HCT116 (cell line): Measurements from ENCODE around the gene TMEM161B. TPM values are rescaled to one million over a fixed set of nuclear protein-coding genes. Genes with fewer than 3 reads are reported as not detected.

ENCODE experiments used
- ATAC-seq: fragments of 200-7000 bp; cut with Tn5 transposase; 2 replicates; pipeline ENCODE4 v1.9.1; 2020; ENCODE audit warnings: mild to moderate bottlenecking, moderate library complexity
- BruUV-seq: library from RNA; stranded (reverse); fragments of 400-500 nt; replicated peaks from 2 replicates; lab custom pipeline; 2021; lab: Mats Ljungman, UMichigan
- CTCF ChIA-PET: fragments of 300-600 bp; sonication (Branson Sonifier 250); formaldehyde crosslinking; loops from one replicate; lab custom pipeline; 2021; ENCODE audit warnings: antibody characterized with exemption; lab: Charles Lee
- POLR2A ChIA-PET: fragments of 300-600, 350-600 bp; sonication (Branson Sonifier 250); formaldehyde crosslinking; loops from one replicate; lab custom pipeline; 2021; ENCODE audit warnings: antibody characterized with exemption; lab: Charles Lee
- RAD21 ChIA-PET, 2 experiments: fragments of 300-600 bp; sonication (Branson Sonifier 250); formaldehyde crosslinking; loops; one replicate each; lab custom pipeline; 2023; ENCODE audit warnings: low total read pairs in 2 of 2; ENCODE audit not compliant: uncharacterized antibody in 2 of 2, unreplicated experiment in 2 of 2, low non-redundant PET in 1 of 2; lab: Charles Lee
- DNase-seq: peaks from one replicate; pipeline ENCODE4 v3.0.0-alpha.2; 2010; ENCODE audit warnings: low read depth, low spot score
- H2AFZ ChIP-seq: fragments of 200-600 bp; shearing (Covaris generic), sonication (generic); 2 replicates; pipeline ENCODE4 v1.6.1; 2017; ENCODE audit warnings: low read depth, mixed run types, mixed read lengths, antibody characterized with exemption, low read length; ENCODE audit not compliant: poor library complexity, severe bottlenecking
- H3K27ac ChIP-seq: 2 replicates; pipeline ENCODE4 v1.5.1; 2012; ENCODE audit warnings: low read depth, low read length
- H3K27me3 ChIP-seq: fragments of 200-600 bp; sonication (generic); 2 replicates; pipeline ENCODE4 v1.6.1; 2016; ENCODE audit warnings: mixed run types, low read length, mixed read lengths; ENCODE audit not compliant: insufficient read depth
- H3K36me3 ChIP-seq, 2 experiments: fragments of 200-500 bp in 1 of 2; fragments of 200-600 bp in 1 of 2; sonication (Bioruptor generic) in 1 of 2; sonication (generic) in 1 of 2; 2 replicates each; pipeline versions ENCODE4 v1.5.1 to v1.6.1; 2014 to 2016; ENCODE audit warnings: low read length in 2 of 2, inconsistent platforms in 1 of 2, mixed read lengths in 1 of 2, mixed run types in 1 of 2; ENCODE audit not compliant: insufficient read depth in 2 of 2, control insufficient read depth in 1 of 2
- H3K4me1 ChIP-seq, 2 experiments: fragments of 200-600 bp in 1 of 2; sonication (generic) in 1 of 2; 2 replicates each; pipeline versions ENCODE4 v1.5.1 to v1.6.1; 2012 to 2017; ENCODE audit warnings: low read length in 2 of 2, inconsistent platforms in 1 of 2, mild to moderate bottlenecking in 1 of 2, mixed read lengths in 1 of 2, mixed run types in 1 of 2, moderate library complexity in 1 of 2; ENCODE audit not compliant: insufficient read depth in 2 of 2, control insufficient read depth in 1 of 2
- H3K4me2 ChIP-seq: fragments of 200-600 bp; sonication (generic); 2 replicates; pipeline ENCODE4 v1.6.1; 2017; ENCODE audit warnings: mixed run types, low read length, mixed read lengths
- H3K4me3 ChIP-seq, 2 experiments: fragments of 200-600 bp in 1 of 2; sonication (generic) in 1 of 2; replicated peaks in 1 of 2; 2 replicates each; pipeline ENCODE4 v1.5.1; 2011 to 2016; ENCODE audit warnings: low read length in 2 of 2, control low read depth in 1 of 2, low read depth in 1 of 2, mild to moderate bottlenecking in 1 of 2, mixed read lengths in 1 of 2, mixed run types in 1 of 2
- H3K79me2 ChIP-seq: fragments of 200-600 bp; sonication (generic); 2 replicates; pipeline ENCODE4 v1.6.1; 2017; ENCODE audit warnings: mild to moderate bottlenecking, mixed run types, low read length, moderate library complexity, mixed read lengths; ENCODE audit not compliant: insufficient read depth
- H3K9ac ChIP-seq: fragments of 200-600 bp; sonication (generic); 2 replicates; pipeline ENCODE4 v1.6.1; 2016; ENCODE audit warnings: low read length, mixed read lengths
- H3K9me2 ChIP-seq: fragments of 200-600 bp; sonication (generic), shearing (Covaris generic); 2 replicates; pipeline ENCODE4 v1.6.1; 2017; ENCODE audit warnings: mixed run types, mild to moderate bottlenecking, moderate library complexity; ENCODE audit not compliant: insufficient read depth
- H3K9me3 ChIP-seq, 2 experiments: fragments of 200-500 bp in 1 of 2; fragments of 200-600 bp in 1 of 2; sonication (Bioruptor generic) in 1 of 2; sonication (generic) in 1 of 2; 2 replicates each; pipeline ENCODE4 v1.6.1; 2014 to 2017; ENCODE audit warnings: low read length in 2 of 2, mixed read lengths in 2 of 2, inconsistent platforms in 1 of 2, low read depth in 1 of 2, mild to moderate bottlenecking in 1 of 2, mixed run types in 1 of 2, moderate library complexity in 1 of 2; ENCODE audit not compliant: control insufficient read depth in 1 of 2, insufficient read depth in 1 of 2
- H4K20me1 ChIP-seq: fragments of 200-600 bp; sonication (generic), shearing (Covaris generic); 2 replicates; pipeline ENCODE4 v1.6.1; 2017; ENCODE audit warnings: mixed run types, mild to moderate bottlenecking, moderate library complexity; ENCODE audit not compliant: insufficient read depth
- CEBPB ChIP-seq: IDR thresholded peaks from 2 replicates; pipeline ENCODE4 v1.6.1; 2012; ENCODE audit warnings: low read depth
- EZH2phosphoT487 ChIP-seq: fragments of 200-600 bp; IDR thresholded peaks from 2 replicates; pipeline ENCODE4 v1.6.1; 2018; ENCODE audit warnings: antibody characterized with exemption, borderline replicate concordance
- POLR2A ChIP-seq: IDR thresholded peaks from 2 replicates; pipeline ENCODE4 v1.7.0; 2011; ENCODE audit warnings: borderline replicate concordance; ENCODE audit not compliant: insufficient read depth, insufficient read length; ENCODE audit errors: extremely low read depth
- intact Hi-C: fragments of 100-400 bp; cut with micrococcal nuclease; formaldehyde crosslinking; loops from 2 replicates; pipeline ENCODE4 v1.10.0; 2022
- total RNA-seq: library from RNA; stranded (reverse); gene quantifications from one replicate; pipeline ENCODE4 v1.2.1, GENCODE V29; 2021; ENCODE audit not compliant: unreplicated experiment
- TF ChIP-seq, protein P1 (sequence below): IDR thresholded peaks from 2 replicates; pipeline ENCODE4 v1.6.1; 2012
- TF ChIP-seq, protein P2 (sequence below), 3 experiments: fragments of 200-600 bp in 1 of 3; sonication (generic) in 1 of 3; IDR thresholded peaks in 2 of 3; conservative IDR thresholded peaks in 1 of 3; 2 replicates each; pipeline ENCODE4 v1.5.1; 2012 to 2017; ENCODE audit warnings: low read depth in 2 of 3, low read length in 2 of 3, antibody characterized with exemption in 1 of 3, borderline replicate concordance in 1 of 3, control low read depth in 1 of 3, mild to moderate bottlenecking in 1 of 3, mixed read lengths in 1 of 3, mixed run types in 1 of 3, moderate library complexity in 1 of 3; ENCODE audit not compliant: insufficient read depth in 1 of 3
- TF ChIP-seq, protein P3 (sequence below): IDR thresholded peaks from 2 replicates; pipeline ENCODE4 v1.6.1; 2012

Gene TMEM161B
- total RNA-seq, 1 experiment from 2014 or later = 22.1 TPM

DNA sequence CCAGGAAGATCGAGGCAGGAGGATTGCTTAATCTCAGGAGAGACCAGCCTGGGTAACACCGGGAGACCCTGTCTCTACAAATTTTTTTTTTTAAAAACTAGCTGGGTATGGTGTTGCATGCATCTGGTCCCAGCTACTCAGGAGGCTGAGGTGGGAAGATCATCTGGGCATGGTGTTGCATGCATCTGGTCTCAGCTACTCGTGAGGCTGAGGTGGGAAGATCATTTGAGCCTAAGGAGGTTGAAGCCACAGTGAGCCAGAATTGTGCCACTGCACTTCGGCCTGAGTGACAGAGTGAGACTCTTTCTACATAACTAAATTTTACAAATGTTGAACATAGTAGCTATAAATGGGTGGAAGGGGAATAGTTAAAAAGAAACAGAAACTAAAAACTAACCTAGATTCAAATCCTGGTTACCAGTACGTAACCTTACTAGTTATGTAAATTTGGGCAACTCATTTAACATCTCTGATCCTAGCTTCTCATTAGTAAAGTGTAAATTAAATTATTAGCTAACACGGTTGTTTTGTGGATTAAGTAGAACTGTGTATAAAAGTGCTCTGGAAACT lies 41.7 kb downstream of the TMEM161B start:
- ChIA-PET CTCF (no interaction called here), POLR2A (no interaction called here), RAD21 (no interaction called here)
- no peaks in the 10 kb centered on the region for H3K9me2 ChIP-seq
- ATAC-seq (no peak), DNase-seq (no peak)
- TF ChIP-seq, protein P1, sequence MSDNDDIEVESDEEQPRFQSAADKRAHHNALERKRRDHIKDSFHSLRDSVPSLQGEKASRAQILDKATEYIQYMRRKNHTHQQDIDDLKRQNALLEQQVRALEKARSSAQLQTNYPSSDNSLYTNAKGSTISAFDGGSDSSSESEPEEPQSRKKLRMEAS = no peak
- TF ChIP-seq, protein P2, sequence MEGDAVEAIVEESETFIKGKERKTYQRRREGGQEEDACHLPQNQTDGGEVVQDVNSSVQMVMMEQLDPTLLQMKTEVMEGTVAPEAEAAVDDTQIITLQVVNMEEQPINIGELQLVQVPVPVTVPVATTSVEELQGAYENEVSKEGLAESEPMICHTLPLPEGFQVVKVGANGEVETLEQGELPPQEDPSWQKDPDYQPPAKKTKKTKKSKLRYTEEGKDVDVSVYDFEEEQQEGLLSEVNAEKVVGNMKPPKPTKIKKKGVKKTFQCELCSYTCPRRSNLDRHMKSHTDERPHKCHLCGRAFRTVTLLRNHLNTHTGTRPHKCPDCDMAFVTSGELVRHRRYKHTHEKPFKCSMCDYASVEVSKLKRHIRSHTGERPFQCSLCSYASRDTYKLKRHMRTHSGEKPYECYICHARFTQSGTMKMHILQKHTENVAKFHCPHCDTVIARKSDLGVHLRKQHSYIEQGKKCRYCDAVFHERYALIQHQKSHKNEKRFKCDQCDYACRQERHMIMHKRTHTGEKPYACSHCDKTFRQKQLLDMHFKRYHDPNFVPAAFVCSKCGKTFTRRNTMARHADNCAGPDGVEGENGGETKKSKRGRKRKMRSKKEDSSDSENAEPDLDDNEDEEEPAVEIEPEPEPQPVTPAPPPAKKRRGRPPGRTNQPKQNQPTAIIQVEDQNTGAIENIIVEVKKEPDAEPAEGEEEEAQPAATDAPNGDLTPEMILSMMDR (IDR thresholded peaks at IDR 0.05 in 2 of 3, conservative IDR thresholded peaks at IDR 0.05 in 1 of 3; ENCODE audit: borderline replicate concordance in 1 of 3, insufficient read depth in 1 of 3, low read depth in 2 of 3, low read length in 2 of 3) = no peak
- no peak for TF ChIP-seq POLR2A
- no peaks in the 10 kb centered on the region for H3K27me3 ChIP-seq
- no peak overlapping the region for H3K4me3 ChIP-seq
- no peak overlapping the region for H2AFZ ChIP-seq
- no TSS peak for BruUV-seq
- no peak overlapping the region for H3K9ac ChIP-seq
- no peak overlapping the region for H3K4me2 ChIP-seq
- no peaks in the 10 kb centered on the region for H3K4me1 ChIP-seq
- H4K20me1 ChIP-seq = no peaks in the 10 kb centered on the region
- H3K27ac ChIP-seq = no peak overlapping the region
- H3K79me2 ChIP-seq = peaks cover 7% of the 10 kb centered on the region; the same call in 1 of the 2 replicates
- intact Hi-C loops = no loop called here
- peaks cover 0 to 7% of the 10 kb centered on the region in 2 experiments; a peak in 1 of 4 replicates for H3K36me3 ChIP-seq
- no peaks in the 10 kb centered on the region for H3K9me3 ChIP-seq

DNA sequence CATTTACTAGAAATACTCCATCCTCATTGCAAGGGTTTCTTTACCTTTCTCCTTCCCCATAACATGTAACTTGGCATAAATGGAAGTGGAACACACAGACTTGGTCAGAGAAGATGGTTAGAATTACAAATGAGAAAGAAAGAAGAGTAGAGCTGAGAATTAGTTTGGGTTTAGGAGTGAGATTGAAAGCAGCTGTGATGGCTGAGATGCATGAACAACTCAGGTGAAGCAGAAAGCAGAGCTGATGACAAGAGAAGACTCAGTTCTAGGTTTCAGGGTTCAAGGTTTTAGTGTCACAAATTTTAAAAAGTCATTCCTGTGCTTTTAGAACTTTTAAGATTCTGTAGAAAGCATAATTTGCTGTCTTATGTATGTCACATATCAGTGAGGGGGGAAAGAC lies 54.0 kb downstream of the TMEM161B start:
- no TSS peak for BruUV-seq
- intact Hi-C loops = no loop called here
- Histone ChIP-seq H3K27ac (no peak overlapping the region), H4K20me1 (no peaks in the 10 kb centered on the region; the same call in 1 of the 2 replicates), H3K4me2 (no peak overlapping the region), H3K9ac (no peak overlapping the region), H3K36me3 (peaks cover 3% of the 10 kb centered on the region in 2 experiments; a peak in 2 of 4 replicates), H3K79me2 (no peaks in the 10 kb centered on the region), H2AFZ (no peak overlapping the region), H3K9me2 (no peaks in the 10 kb centered on the region), H3K9me3 (no peaks in the 10 kb centered on the region), H3K4me1 (no peaks in the 10 kb centered on the region), H3K4me3 (no peak overlapping the region), H3K27me3 (no peaks in the 10 kb centered on the region)
- ChIA-PET RAD21 (no interaction called here), POLR2A (no interaction called here), CTCF (no interaction called here)
- no peak for ATAC-seq
- no peak for TF ChIP-seq EZH2phosphoT487
- no peak for TF ChIP-seq CEBPB
- TF ChIP-seq, protein P3, sequence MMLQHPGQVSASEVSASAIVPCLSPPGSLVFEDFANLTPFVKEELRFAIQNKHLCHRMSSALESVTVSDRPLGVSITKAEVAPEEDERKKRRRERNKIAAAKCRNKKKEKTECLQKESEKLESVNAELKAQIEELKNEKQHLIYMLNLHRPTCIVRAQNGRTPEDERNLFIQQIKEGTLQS = no peak
- TF ChIP-seq, protein P2 (IDR thresholded peaks at IDR 0.05 in 2 of 3, conservative IDR thresholded peaks at IDR 0.05 in 1 of 3; ENCODE audit: borderline replicate concordance in 1 of 3, insufficient read depth in 1 of 3, low read depth in 2 of 3, low read length in 2 of 3) = no peak
- no peak for DNase-seq
